Measurements from ENCODE around the gene INHBA.

GRCh38 chr7:41640487-41640886 is 62.4 kb downstream of the INHBA start:
- TF ChIP-seq, protein P1, sequence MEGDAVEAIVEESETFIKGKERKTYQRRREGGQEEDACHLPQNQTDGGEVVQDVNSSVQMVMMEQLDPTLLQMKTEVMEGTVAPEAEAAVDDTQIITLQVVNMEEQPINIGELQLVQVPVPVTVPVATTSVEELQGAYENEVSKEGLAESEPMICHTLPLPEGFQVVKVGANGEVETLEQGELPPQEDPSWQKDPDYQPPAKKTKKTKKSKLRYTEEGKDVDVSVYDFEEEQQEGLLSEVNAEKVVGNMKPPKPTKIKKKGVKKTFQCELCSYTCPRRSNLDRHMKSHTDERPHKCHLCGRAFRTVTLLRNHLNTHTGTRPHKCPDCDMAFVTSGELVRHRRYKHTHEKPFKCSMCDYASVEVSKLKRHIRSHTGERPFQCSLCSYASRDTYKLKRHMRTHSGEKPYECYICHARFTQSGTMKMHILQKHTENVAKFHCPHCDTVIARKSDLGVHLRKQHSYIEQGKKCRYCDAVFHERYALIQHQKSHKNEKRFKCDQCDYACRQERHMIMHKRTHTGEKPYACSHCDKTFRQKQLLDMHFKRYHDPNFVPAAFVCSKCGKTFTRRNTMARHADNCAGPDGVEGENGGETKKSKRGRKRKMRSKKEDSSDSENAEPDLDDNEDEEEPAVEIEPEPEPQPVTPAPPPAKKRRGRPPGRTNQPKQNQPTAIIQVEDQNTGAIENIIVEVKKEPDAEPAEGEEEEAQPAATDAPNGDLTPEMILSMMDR (conservative IDR thresholded peaks at IDR 0.05; ENCODE audit: low read length), result no peak
- no peak for TF ChIP-seq EZH2phosphoT487 (IDR thresholded peaks at IDR 0.05; ENCODE audit: borderline replicate concordance, low read depth, low read length)
